HG03135 (cell line): ENCODE measurements around the gene MCTP1.

ENCODE experiments used
- ATAC-seq: cut with Tn5 transposase; IDR thresholded peaks from one replicate; pipeline ENCODE4 v1.9.1; 2021; ENCODE audit warnings: mild to moderate bottlenecking, moderate library complexity; ENCODE audit not compliant: unreplicated experiment

Gene MCTP1

GRCh38 chr5:95284572-95285408, at the start of gene MCTP1:
Gene MCTP1, minus strand, starts transcription at chr5:95285094.
- peak; percentile 29 for ATAC-seq

DNA sequence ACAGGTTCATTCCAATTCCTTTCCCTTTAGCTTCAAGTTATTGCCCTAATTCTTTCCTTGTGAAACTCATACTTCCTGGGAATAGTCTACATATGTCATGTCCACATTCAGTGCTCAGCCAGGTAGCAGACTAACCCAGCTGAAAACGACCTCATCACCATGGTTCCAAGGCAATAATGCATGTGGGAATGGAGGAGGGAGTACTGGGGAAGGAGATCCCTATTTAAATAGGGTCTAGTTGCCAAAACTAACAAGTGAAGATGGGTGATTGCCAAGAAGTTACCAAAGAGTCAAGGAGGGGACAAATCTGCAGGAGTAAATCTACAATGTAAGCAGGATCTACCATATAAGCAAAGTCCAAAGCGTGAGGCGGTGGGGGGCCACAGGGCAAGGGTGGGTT, 47.3 kb upstream of the MCTP1 start:
- ATAC-seq, result no peak

- no peak for ATAC-seq
These were observed 46.5 kb upstream of the MCTP1 start for GRCh38 chr5:95331358-95331757.

GRCh38 chr5:95327211-95327610, 42.3 kb upstream of the MCTP1 start:
- no peak for ATAC-seq

- no peak for ATAC-seq
These were observed 32.8 kb upstream of the MCTP1 start for GRCh38 chr5:95317687-95318086.

- ATAC-seq, result no peak
These were observed 32.2 kb upstream of the MCTP1 start for GRCh38 chr5:95317085-95317484.

- no peak for ATAC-seq
These were observed 19.8 kb upstream of the MCTP1 start for GRCh38 chr5:95304711-95305110.

- ATAC-seq, result no peak
These were observed 13.8 kb upstream of the MCTP1 start for GRCh38 chr5:95298651-95299050.

- no peak for ATAC-seq
These were observed 11.4 kb upstream of the MCTP1 start for GRCh38 chr5:95296291-95296690.

- ATAC-seq, result no peak
These were observed 488 bp upstream of the MCTP1 start for GRCh38 chr5:95285409-95285755.

- ATAC-seq, result peak; percentile 50
These were observed 928 bp downstream of the MCTP1 start for GRCh38 chr5:95283761-95284571.

DNA sequence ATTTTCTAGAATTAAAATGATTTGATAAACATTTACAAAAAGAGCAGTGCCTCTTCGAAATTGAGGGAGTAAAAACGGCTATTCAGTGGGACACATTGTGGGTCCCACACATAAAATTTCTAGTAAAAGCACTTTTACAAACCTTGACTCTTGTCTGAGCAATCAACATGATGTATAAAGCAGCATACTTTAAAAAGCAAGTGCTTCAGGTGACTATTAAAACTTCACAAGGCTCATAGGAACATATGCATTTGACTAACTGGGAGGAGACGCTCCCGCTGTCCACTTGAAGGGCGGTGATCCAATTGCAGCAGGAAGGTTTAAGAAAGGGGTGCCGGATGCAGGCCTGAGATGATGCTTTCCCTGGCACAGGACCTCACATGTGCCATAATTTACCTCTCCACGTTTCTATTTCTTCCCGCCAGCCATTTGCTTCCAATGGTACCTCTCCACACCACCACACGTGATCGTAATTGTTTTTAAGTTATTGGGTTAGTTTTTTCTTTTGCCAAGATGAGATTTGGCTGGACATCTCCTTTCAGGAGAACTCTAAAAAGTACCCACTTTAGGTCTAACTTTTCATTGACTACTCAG, 1.8 kb downstream of the MCTP1 start:
- ATAC-seq, result no peak

DNA sequence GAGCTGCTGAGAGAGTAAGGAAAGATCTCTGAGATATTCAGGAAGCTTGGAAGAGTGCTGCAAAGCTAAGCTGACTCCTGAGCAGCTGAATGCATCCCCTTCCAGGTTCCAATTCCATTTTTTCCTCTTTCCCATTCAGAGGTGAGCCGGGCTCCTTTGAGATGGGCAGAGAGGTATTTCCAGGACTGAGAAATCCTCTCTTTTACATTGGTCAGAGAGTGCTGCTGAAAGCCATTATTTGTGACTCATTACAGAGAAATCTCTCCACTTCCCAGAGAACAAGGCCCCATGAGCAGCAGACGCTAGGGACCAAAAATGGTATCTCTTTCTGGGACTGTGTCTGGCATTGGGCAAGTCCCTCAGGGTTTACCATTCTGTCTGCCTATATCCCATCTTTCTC, 3.7 kb downstream of the MCTP1 start:
- ATAC-seq, result no peak

DNA sequence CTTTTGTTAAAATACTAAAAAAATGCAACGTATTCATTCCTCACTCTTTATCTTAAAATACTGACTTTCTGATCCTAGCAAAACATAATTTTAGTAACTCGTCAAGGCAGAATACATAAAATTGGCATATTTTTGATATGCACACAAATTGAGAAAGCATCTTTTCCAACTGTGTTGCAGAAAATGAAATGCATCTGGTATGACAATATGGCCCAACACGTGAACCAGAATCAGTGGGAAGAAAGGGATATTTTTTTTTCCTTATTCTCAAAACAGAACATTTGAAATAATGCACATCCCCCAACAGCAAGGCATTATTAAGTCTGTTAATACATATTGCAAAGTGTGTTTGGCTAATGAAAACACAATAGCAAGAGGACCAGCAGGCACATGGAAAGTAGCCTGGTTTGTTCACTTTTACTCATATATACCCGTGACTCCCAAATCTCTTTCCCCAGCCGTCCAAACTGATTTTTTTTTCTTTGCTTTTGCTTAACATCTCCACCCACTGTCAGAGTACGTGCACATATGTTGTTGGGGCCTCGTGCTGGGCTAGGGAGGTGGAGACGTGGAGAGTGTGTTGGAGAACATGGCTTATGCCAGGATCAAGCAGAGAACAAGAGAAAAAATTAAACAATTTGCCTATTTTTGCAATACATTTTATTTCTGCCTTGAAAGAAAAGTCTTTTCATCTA, 4.3 kb downstream of the MCTP1 start:
- no peak for ATAC-seq

DNA sequence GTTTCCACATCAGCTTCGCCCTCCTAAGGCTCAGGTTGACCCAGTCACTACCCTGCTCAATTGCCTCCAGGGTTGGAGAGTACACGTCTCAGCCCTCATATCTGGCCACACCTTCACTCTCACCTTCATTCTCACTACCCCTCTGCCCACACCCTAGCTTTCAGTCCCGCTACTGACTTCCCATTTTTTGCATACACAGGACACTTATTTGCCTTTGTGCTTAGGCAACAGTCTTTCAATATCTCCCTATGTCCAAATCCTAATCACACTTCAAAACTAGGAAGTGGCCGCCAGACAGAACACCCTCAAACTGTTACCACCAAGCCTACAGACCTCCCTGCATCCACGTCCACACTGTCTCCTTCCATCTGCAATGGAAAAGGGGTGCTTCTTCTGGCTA, 10.9 kb downstream of the MCTP1 start:
- ATAC-seq, result no peak

DNA sequence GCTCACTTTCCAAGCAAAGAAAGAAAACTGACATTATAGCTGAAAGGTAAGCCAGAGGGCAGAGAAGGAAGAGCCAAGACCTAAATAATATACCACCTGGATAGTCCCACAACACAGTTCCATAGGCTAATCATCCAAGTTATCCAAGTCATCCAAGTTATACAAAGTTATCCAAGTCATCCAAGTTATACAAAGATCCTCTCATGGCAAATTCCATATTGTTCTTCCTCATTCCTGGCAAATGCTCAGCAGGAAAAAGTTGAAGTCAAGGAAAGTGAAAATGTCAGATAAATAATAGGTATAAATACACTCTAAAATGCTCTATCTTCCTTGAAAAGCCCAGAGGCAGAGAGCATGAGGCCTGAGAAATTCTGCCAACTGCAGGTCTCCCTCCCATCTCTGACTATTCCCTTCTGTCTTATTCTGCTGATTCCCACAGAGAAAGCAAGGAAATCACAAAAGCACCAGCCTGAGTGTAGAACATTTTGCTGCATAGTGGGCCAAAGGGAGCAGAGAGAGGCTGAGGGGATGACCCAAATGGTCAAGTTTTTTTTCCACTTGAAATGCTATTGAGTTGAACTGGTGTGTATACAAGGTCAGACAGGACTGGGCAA, 12.5 kb downstream of the MCTP1 start:
- ATAC-seq, result no peak

DNA sequence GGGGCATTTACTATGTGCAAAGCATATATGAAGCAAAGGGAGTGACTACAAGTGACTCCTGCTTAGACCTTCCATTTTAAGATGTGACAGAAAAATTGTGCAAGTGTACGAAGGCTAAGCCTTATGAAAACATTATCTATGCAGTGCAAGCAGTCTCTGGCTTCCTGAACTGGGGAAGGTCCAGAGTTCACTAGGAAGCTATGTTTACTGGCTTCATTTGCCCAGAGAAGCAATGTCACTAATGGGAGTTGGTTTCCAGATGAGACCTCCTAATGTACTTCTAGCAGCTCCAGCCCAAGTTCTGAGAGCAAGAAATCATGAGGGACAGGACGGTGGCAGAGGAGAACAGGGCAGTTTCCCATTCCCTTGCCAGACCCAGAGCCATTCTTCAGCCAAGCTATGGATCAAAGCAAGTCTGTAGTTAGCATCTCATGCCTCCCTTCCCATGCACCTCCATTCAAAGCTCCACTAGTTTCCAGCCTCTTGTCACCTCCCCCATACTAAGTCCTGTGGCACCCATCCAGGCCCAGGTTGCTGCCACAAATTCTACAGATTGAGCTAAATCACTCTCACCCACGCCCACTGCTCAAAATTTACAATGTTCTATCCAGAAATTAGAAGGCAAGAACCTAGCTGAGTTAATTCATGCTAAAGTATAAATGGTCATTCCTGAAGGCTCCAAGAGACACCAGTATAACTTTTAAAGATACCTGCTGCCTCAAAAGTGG, 21.8 kb downstream of the MCTP1 start:
- ATAC-seq, result no peak

DNA sequence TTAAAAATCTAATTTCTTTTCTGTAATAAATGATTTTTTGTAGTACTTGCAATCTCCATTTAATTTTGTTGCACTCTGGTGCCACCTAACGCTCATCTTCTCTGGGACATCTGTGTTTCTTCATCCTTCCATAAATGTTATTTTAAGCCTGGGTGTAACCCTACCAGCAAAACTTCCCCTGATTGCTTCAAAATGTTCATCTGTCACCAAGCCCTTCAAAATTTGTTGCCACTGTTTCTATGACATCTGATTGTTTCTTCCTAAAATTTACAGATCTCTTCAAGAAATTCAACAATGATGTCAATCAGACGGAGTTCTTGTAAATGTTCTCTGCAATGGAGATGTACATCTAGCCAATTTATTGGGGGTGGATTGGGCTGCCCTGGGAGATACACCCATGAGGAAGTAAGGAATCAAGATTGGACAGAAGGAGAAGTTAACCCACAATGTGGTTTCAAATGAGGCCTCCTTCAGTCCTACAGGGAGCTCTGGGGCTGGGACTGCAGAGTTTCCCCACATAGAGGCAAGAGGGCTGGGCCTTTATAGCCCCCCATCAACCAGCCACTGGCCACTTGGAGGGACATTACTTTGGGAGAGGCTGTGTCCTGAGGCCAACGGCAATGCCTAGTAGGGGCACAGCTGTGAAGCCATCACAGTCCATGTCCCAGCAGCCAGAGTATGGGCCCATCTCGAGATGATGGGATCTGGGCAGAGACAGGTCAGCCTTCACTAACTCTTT, 23.3 kb downstream of the MCTP1 start:
- ATAC-seq, result no peak

DNA sequence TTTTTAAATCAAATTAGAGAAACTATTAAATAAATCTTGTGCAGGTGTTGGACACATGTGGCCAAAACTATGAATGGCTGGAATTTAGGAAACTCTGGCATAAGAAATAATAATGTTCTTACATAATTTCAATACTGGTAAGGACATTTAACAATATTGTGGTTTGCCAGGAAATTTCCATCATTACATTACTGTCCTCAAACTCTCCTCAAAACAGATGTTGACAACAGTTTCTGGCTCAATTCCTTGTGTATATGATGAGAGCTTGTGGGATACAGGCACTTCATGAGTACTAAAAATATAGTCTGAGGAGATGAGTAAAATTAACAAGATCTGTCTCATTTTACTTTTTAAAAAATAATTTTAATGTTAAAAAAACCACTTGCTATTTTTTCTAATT, 27.9 kb downstream of the MCTP1 start:
- no peak for ATAC-seq

DNA sequence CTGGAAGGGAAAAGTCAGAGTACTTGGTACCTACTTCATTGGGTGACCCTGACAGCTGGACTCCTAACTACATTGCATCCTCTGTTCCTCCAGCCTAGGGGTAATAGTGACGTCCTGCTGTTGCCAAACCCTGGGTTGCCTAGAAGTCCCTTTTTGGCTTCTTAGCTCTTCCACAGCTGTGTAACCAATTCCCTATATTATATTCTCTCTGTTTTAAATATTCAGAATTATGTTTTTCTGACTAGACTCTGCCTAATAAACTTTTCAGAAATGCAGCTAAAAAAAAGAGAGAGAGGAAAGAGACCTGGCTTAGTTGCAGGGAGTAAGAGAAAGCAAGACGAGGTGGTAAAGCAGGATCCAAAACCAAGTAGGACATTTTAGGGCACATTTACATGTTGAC, 28.4 kb downstream of the MCTP1 start:
- no peak for ATAC-seq
